Fibroblast of mammary gland (primary cell): ENCODE data around the gene SLC30A10.
"Not testable (repeated sequence)": the region's sequence is repeated elsewhere in the genome, so short reads cannot be mapped to it uniquely, and the experiment has no call there.

Source experiments
- DNase-seq: peaks from one replicate; pipeline ENCODE4 v3.0.0-alpha.2; 2010; ENCODE audit warnings: low read depth
- H3K4me3 ChIP-seq: 2 replicates; pipeline ENCODE4 v1.5.1; 2011; ENCODE audit warnings: low read depth, mild to moderate bottlenecking, low read length, moderate library complexity; ENCODE audit not compliant: control insufficient read depth
- CTCF ChIP-seq: conservative IDR thresholded peaks from 2 replicates; pipeline ENCODE4 v1.5.1; 2011; ENCODE audit warnings: low read depth, low read length, inconsistent platforms; ENCODE audit not compliant: control insufficient read depth, insufficient read depth

SLC30A10 gene

GRCh38 chr1:219880765-219881457, 47.4 kb downstream of the SLC30A10 start:
- TF ChIP-seq CTCF: no peak
- no peak for DNase-seq

GRCh38 chr1:219876798-219877209, 51.6 kb downstream of the SLC30A10 start:
- no peak for DNase-seq
- no peak overlapping the region for H3K4me3 ChIP-seq
- TF ChIP-seq CTCF: no peak

More at GRCh38 chr1:219880765-219881457, 47.4 kb downstream of the SLC30A10 start:
- no peak overlapping the region for H3K4me3 ChIP-seq

- no peak for DNase-seq
- H3K4me3 ChIP-seq: no peak overlapping the region
- no peak for TF ChIP-seq CTCF
Observed at GRCh38 chr1:219875860-219876259, 52.5 kb downstream of the SLC30A10 start.

- H3K4me3 ChIP-seq, DNase-seq: not testable (repeated sequence)
Observed at GRCh38 chr1:219872538-219872937, 55.8 kb downstream of the SLC30A10 start.

- H3K4me3 ChIP-seq: no peak overlapping the region
- no peak for DNase-seq
- no peak for TF ChIP-seq CTCF
Observed at GRCh38 chr1:219871427-219872057, 56.8 kb downstream of the SLC30A10 start.

GRCh38 chr1:219868615-219869014, 59.7 kb downstream of the SLC30A10 start:
- not testable (repeated sequence) for DNase-seq, H3K4me3 ChIP-seq
